ENCODE results near the gene CALML4.

GRCh38 chr15:68183616-68184315 lies 21.4 kb downstream of the CALML4 start:
- TF ChIP-seq CTCF (IDR thresholded peaks at IDR 0.05): no peak
- no peak for TF ChIP-seq POLR2A (IDR thresholded peaks at IDR 0.05)
- no peak for TF ChIP-seq POLR2AphosphoS5 (IDR thresholded peaks at IDR 0.05)
- no peak for TF ChIP-seq EP300 (IDR thresholded peaks at IDR 0.05)

Measured in gastroesophageal sphincter (tissue), 3 donors.